Transverse colon (tissue), 3 donors: ENCODE results near the gene KATNB1.

Experiments
- CTCF ChIP-seq, 5 experiments: fragments of 200-600 bp in 3 of 5; fragments of 450-650 bp in 2 of 5; sonication (generic) in 3 of 5; IDR thresholded peaks; 1 replicate in 2 of 5; 2 replicates in 3 of 5; pipeline ENCODE4 v1.5.1; 2016 to 2017; ENCODE audit warnings: antibody characterized with exemption in 5 of 5, inconsistent platforms in 3 of 5, mild to moderate bottlenecking in 2 of 5, moderate library complexity in 1 of 5
- POLR2A ChIP-seq: fragments of 450-650 bp; IDR thresholded peaks from one replicate; pipeline ENCODE4 v1.6.1; 2016; ENCODE audit warnings: antibody characterized with exemption, mild to moderate bottlenecking, moderate library complexity

DNA sequence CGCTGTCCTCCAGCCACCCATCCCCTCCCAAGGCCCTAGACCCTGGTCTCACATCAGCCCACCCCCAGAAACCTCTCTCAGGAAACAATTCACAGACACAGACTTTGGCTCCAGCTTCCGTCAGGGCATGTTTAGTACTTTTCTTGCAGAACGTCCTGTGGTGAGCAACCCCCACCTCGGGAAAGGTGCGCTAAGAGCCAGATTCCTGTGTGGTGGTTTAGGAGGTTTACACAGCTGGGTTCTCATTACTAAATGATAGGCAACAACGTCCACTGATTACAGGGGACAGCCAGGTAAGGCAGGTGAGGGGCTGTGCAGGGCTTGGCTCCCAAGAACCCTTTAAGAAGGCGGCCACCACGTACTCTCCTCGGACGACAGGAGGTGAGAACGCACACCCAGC lies 37.4 kb downstream of the KATNB1 start:
- TF ChIP-seq POLR2A (no peak), CTCF (IDR thresholded peaks at IDR 0.05) (no peak)
